Astrocyte (in vitro differentiated cells and primary cell): Measurements from ENCODE around the gene NDUFAB1. TPM values are rescaled to one million over a fixed set of nuclear protein-coding genes. Genes with fewer than 3 reads are reported as not detected.

ENCODE experiments used
- DNase-seq: peaks from one replicate; pipeline ENCODE4 v3.0.0-alpha.2; 2010; ENCODE audit warnings: low read depth
- FAIRE-seq: peaks from 2 replicates; lab custom pipeline; 2011; peaks lifted over from hg19 to GRCh38; lab: Jason Lieb, UNC
- H2AFZ ChIP-seq: 2 replicates; pipeline ENCODE4 v1.6.0; 2012; ENCODE audit warnings: low read depth, low read length, inconsistent platforms
- H3K27ac ChIP-seq: 2 replicates; pipeline ENCODE4 v1.5.1; 2011; ENCODE audit warnings: low read depth, low read length, inconsistent platforms
- H3K27me3 ChIP-seq: 2 replicates; pipeline ENCODE4 v1.6.0; 2011; ENCODE audit warnings: low read length, inconsistent platforms; ENCODE audit not compliant: insufficient read depth
- H3K36me3 ChIP-seq: 2 replicates; pipeline ENCODE4 v1.5.1; 2011; ENCODE audit warnings: low read length, inconsistent platforms; ENCODE audit not compliant: insufficient read depth
- H3K4me1 ChIP-seq: 2 replicates; pipeline ENCODE4 v1.5.1; 2011; ENCODE audit warnings: low read length, inconsistent platforms; ENCODE audit not compliant: insufficient read depth
- H3K4me2 ChIP-seq: 2 replicates; pipeline ENCODE4 v1.6.0; 2012; ENCODE audit warnings: low read length, inconsistent platforms
- H3K4me3 ChIP-seq: 2 replicates; pipeline ENCODE4 v1.5.1; 2011; ENCODE audit warnings: low read depth, mild to moderate bottlenecking, low read length, inconsistent platforms; ENCODE audit not compliant: insufficient read depth
- H3K79me2 ChIP-seq: 2 replicates; pipeline ENCODE4 v1.6.0; 2012; ENCODE audit warnings: mild to moderate bottlenecking, low read length, inconsistent platforms; ENCODE audit not compliant: insufficient read depth
- H3K9ac ChIP-seq: 2 replicates; pipeline ENCODE4 v1.6.0; 2012; ENCODE audit warnings: mild to moderate bottlenecking, low read length, inconsistent platforms
- H3K9me3 ChIP-seq: 2 replicates; pipeline ENCODE4 v1.5.1; 2012; ENCODE audit warnings: low read depth, mild to moderate bottlenecking, low read length, inconsistent platforms; ENCODE audit not compliant: insufficient read depth
- H4K20me1 ChIP-seq: 2 replicates; pipeline ENCODE4 v1.6.0; 2012; ENCODE audit warnings: low read length, inconsistent platforms; ENCODE audit not compliant: insufficient read depth
- H3K27ac Mint-ChIP-seq: one replicate; pipeline ENCODE4 v1.8.0; 2021; ENCODE audit warnings: mild to moderate bottlenecking, mixed read lengths; ENCODE audit not compliant: unreplicated experiment
- H3K27me3 Mint-ChIP-seq: one replicate; pipeline ENCODE4 v1.8.0; 2021; ENCODE audit warnings: low read depth, mixed read lengths; ENCODE audit not compliant: unreplicated experiment
- H3K36me3 Mint-ChIP-seq: one replicate; pipeline ENCODE4 v1.8.0; 2021; ENCODE audit warnings: low read depth, mixed read lengths; ENCODE audit not compliant: unreplicated experiment
- H3K4me1 Mint-ChIP-seq: one replicate; pipeline ENCODE4 v1.8.0; 2021; ENCODE audit warnings: low read depth, mixed read lengths; ENCODE audit not compliant: unreplicated experiment
- H3K4me3 Mint-ChIP-seq: one replicate; pipeline ENCODE4 v1.8.0; 2021; ENCODE audit warnings: mild to moderate bottlenecking, moderate library complexity, mixed read lengths; ENCODE audit not compliant: unreplicated experiment
- H3K9me3 Mint-ChIP-seq: one replicate; pipeline ENCODE4 v1.8.0; 2021; ENCODE audit warnings: mild to moderate bottlenecking, mixed read lengths; ENCODE audit not compliant: unreplicated experiment
- CTCF ChIP-seq: IDR thresholded peaks from 2 replicates; pipeline ENCODE4 v1.5.1; 2011; ENCODE audit warnings: low read depth, mild to moderate bottlenecking, inconsistent platforms, low read length, moderate library complexity; ENCODE audit not compliant: insufficient read depth
- EZH2 ChIP-seq: IDR thresholded peaks from 2 replicates; pipeline ENCODE4 v1.6.1; 2012; ENCODE audit warnings: mild to moderate bottlenecking, low read length, inconsistent platforms; ENCODE audit not compliant: insufficient read depth
- total RNA-seq: library from RNA; stranded (reverse); gene quantifications from 2 replicates; pipeline ENCODE4 v1.2.1, GENCODE V29; 2021

Gene NDUFAB1
- total RNA-seq, 1 donor from 2014 or later: 92.5 TPM

GRCh38 chr16:23556881-23557778 is 39.0 kb downstream of the NDUFAB1 start, which contains the start of the genes EARS2 and UBFD1:
Gene EARS2 (minus strand): TSS chr16:23557350. CDS start chr16:23557343, 7 bp downstream.
Gene UBFD1 (plus strand): TSS chr16:23557727. CDS start chr16:23557743, 16 bp downstream.
- peak; percentile 93 for DNase-seq
- Histone ChIP-seq H4K20me1 (peaks cover 34% of the 10 kb centered on the region), H3K79me2 (peaks cover 63% of the 10 kb centered on the region), H3K4me2 (peak within 1 kb of the TSS; percentile 90), H3K9me3 (no peaks in the 10 kb centered on the region), H3K4me3 (peak within 1 kb of the TSS; percentile 95), H2AFZ (peak within 1 kb of the TSS; percentile 87), H3K9ac (peak within 1 kb of the TSS; percentile 97), H3K4me1 (peaks cover 8% of the 10 kb centered on the region), H3K27me3 (no peaks in the 10 kb centered on the region), H3K36me3 (peaks cover 26% of the 10 kb centered on the region), H3K27ac (peak within 1 kb of the TSS; percentile 91)
- H3K4me1 Mint-ChIP-seq: peaks cover 20% of the 10 kb centered on the region
- no peaks in the 10 kb centered on the region for H3K27me3 Mint-ChIP-seq
- peaks cover 11% of the 10 kb centered on the region for H3K36me3 Mint-ChIP-seq
- H3K27ac Mint-ChIP-seq: peak within 1 kb of the TSS; percentile 89
- no peak for TF ChIP-seq EZH2
- peak; percentile 61 for TF ChIP-seq CTCF
- FAIRE-seq: no peak
- H3K4me3 Mint-ChIP-seq: peak within 1 kb of the TSS; percentile 96
- peaks cover 6% of the 10 kb centered on the region for H3K9me3 Mint-ChIP-seq

GRCh38 chr16:23554536-23554935 is 41.6 kb downstream of the NDUFAB1 start:
- H3K4me3 ChIP-seq: no peak overlapping the region
- peaks cover 6% of the 10 kb centered on the region for H3K9me3 Mint-ChIP-seq
- H3K4me3 Mint-ChIP-seq: no peak overlapping the region
- peaks cover 37% of the 10 kb centered on the region for H3K79me2 ChIP-seq
- TF ChIP-seq EZH2: no peak
- TF ChIP-seq CTCF: no peak
- peaks cover 16% of the 10 kb centered on the region for H3K36me3 ChIP-seq
- H3K4me1 ChIP-seq: peaks cover 8% of the 10 kb centered on the region
- H3K27ac ChIP-seq: no peak overlapping the region
- no peak overlapping the region for H3K9ac ChIP-seq
- peaks cover 9% of the 10 kb centered on the region for H3K4me1 Mint-ChIP-seq
- no peak overlapping the region for H3K27ac Mint-ChIP-seq
- FAIRE-seq (no peak), DNase-seq (no peak)
- H3K9me3 ChIP-seq: no peaks in the 10 kb centered on the region
- H3K27me3 Mint-ChIP-seq: no peaks in the 10 kb centered on the region
- H2AFZ ChIP-seq: no peak overlapping the region
- peaks cover 11% of the 10 kb centered on the region for H3K36me3 Mint-ChIP-seq
- H3K27me3 ChIP-seq: no peaks in the 10 kb centered on the region
- H3K4me2 ChIP-seq: no peak overlapping the region
- peaks cover 8% of the 10 kb centered on the region for H4K20me1 ChIP-seq

GRCh38 chr16:23552161-23552560 is 44.0 kb downstream of the NDUFAB1 start:
- Histone ChIP-seq H3K36me3 (peaks cover 17% of the 10 kb centered on the region), H3K9ac (no peak overlapping the region), H3K4me2 (no peak overlapping the region), H3K4me1 (no peaks in the 10 kb centered on the region), H3K9me3 (no peaks in the 10 kb centered on the region), H3K4me3 (no peak overlapping the region), H3K27me3 (no peaks in the 10 kb centered on the region), H3K27ac (no peak overlapping the region), H2AFZ (no peak overlapping the region), H4K20me1 (no peaks in the 10 kb centered on the region), H3K79me2 (peaks cover 19% of the 10 kb centered on the region)
- DNase-seq (no peak), FAIRE-seq (no peak)
- no peaks in the 10 kb centered on the region for H3K27me3 Mint-ChIP-seq
- no peak for TF ChIP-seq EZH2
- TF ChIP-seq CTCF: no peak
- H3K36me3 Mint-ChIP-seq: peaks cover 11% of the 10 kb centered on the region
- no peak overlapping the region for H3K4me3 Mint-ChIP-seq
- no peak overlapping the region for H3K27ac Mint-ChIP-seq
- peaks cover 6% of the 10 kb centered on the region for H3K9me3 Mint-ChIP-seq
- H3K4me1 Mint-ChIP-seq: peaks cover 3% of the 10 kb centered on the region
